ENCODE results near the gene WDR7.

- TF ChIP-seq CTCF (IDR thresholded peaks at IDR 0.05; ENCODE audit: low read length) (no peak), EZH2 (optimal IDR thresholded peaks at IDR 0.05; ENCODE audit: low read depth, low read length) (no peak), EZH2phosphoT487 (IDR thresholded peaks at IDR 0.05; ENCODE audit: low read length) (no peak)
Measured at GRCh38 chr18:57002627-57003026, 351.5 kb downstream of the WDR7 start.
